Heart left ventricle (tissue), 16 donors: Measurements from ENCODE around the gene OXTR. TPM values are rescaled to one million over a fixed set of nuclear protein-coding genes. Genes with fewer than 3 reads are reported as not detected.

ENCODE experiments used
- ATAC-seq, 4 donors: fragments of 200-7000 bp; cut with Tn5 transposase; one replicate each; pipeline ENCODE4 v1.9.1; 2020 to 2022; ENCODE audit warnings: moderate library complexity in 4 of 4, mild to moderate bottlenecking in 3 of 4, moderate number of reproducible peaks in 1 of 4
- DNase-seq, 5 donors: peaks; one replicate each; pipeline ENCODE4 v3.0.0-alpha.2; 2020
- H3K27ac ChIP-seq, 12 donors: fragments of 200-600 bp; sonication (generic) in 4 of 12; one replicate each; pipeline versions ENCODE4 v1.5.0 to v1.8.0; 2016 to 2022; ENCODE audit warnings: mild to moderate bottlenecking in 2 of 12
- H3K27me3 ChIP-seq, 9 donors: fragments of 200-600 bp; sonication (generic) in 2 of 9; one replicate each; pipeline versions ENCODE4 v1.5.1 to v1.8.0; 2016 to 2022; ENCODE audit warnings: mild to moderate bottlenecking in 3 of 9
- H3K36me3 ChIP-seq, 9 donors: fragments of 200-600 bp; sonication (generic) in 2 of 9; one replicate each; pipeline versions ENCODE4 v1.5.0 to v1.8.0; 2018 to 2022; ENCODE audit warnings: mild to moderate bottlenecking in 2 of 9
- H3K4me1 ChIP-seq, 12 donors: fragments of 200-600 bp; sonication (generic) in 4 of 12; one replicate each; pipeline versions ENCODE4 v1.5.0 to v1.8.0; 2016 to 2022; ENCODE audit warnings: mild to moderate bottlenecking in 3 of 12
- H3K4me3 ChIP-seq, 12 donors: fragments of 200-600 bp; sonication (generic) in 4 of 12; one replicate each; pipeline versions ENCODE4 v1.5.0 to v1.8.0; 2017 to 2022; ENCODE audit warnings: mild to moderate bottlenecking in 9 of 12, moderate library complexity in 4 of 12
- H3K9me3 ChIP-seq, 12 donors: fragments of 200-600 bp; sonication (generic) in 4 of 12; one replicate each; pipeline versions ENCODE4 v1.5.0 to v1.8.0; 2016 to 2022; ENCODE audit warnings: mild to moderate bottlenecking in 1 of 12
- CTCF ChIP-seq, 12 donors: fragments of 200-600 bp; sonication (generic) in 4 of 12; IDR thresholded peaks; one replicate each; pipeline versions ENCODE4 v1.5.0 to v1.8.0; 2018 to 2022; ENCODE audit warnings: antibody characterized with exemption in 12 of 12, mild to moderate bottlenecking in 5 of 12
- POLR2A ChIP-seq, 2 donors: fragments of 450-650 bp; IDR thresholded peaks; one replicate each; pipeline ENCODE4 v1.6.1; 2017; ENCODE audit warnings: antibody characterized with exemption in 2 of 2, mild to moderate bottlenecking in 2 of 2, moderate library complexity in 2 of 2
- WGBS, 4 donors: extraction: QIAGEN DNeasy Blood & Tissue Kit in 2 of 4; methylation state at CpG; one replicate each; pipeline versions ENCODE4 v1.1.5 to v1.1.7; 2013 to 2018; 5-methylcytosine and 5-hydroxymethylcytosine counted together
- intact Hi-C, 10 donors: fragments of 100-400 bp; cut with DNase I; formaldehyde crosslinking; loops; one replicate each; pipeline versions ENCODE4 v1.11.1 to v1.14.2; 2022
- polyA plus RNA-seq, 2 donors: library from polyadenylated mRNA; stranded (reverse); fragments of 200-250 nt; gene quantifications; one replicate each; pipeline ENCODE4 v1.2.3, GENCODE V29; 2013
- total RNA-seq, 9 donors: library from RNA; depleted of rRNA in 2 of 9; stranded (reverse); fragments of >200 nt in 2 of 9; fragmentation: NEBNext Ultra II Directional in 3 of 9; extraction: Animal tissue kit (Norgen Biotek cat#: 25700) in 3 of 9; gene quantifications; one replicate each; pipeline versions ENCODE4 v1.1.0 to v1.2.4, GENCODE V29; 2016 to 2023
- donor health status: ischemic (EF 13 %, LVEDD 7.1; RV severe dilation, severe dysfunction).
- donor health status: healthy with polysubstance abuse.
- donor health status: DM: no; HTN: yes; CAD: no.
- donor health status: DM: no; HTN: no; CAD: no.
- donor health status: ischemic (EF 25% LVEDD 6.9; RV normal size, moderate dysfunction).
- donor health status: ischemic (EF 25% LVEDD 5.7; RV mildly dilated, moderate dysfunction).
- donor health status: healthy.
- donor health status: DM: yes; HTN: yes; CAD: no.
- donor health status: ischemic (EF 35%, LVEDD 5.7; RV mildly dilated, moderate dysfunction).
- donor health status: nonischemic (EF 11% LVEDD 7.7; RV severe dilation, severe dysfunction).
- donor health status: DM: yes; HTN: yes; CAD: no.
- donor health status: PGD.
- donor health status: ischemic (EF 29% LVEDD 5.4; RV normal size, mild dysfunction).
- donor health status: nonischemic (EF 23%, LVEDD 6.1; RV moderate dilation, normal function).

The OXTR gene
- total and polyA plus RNA-seq, 11 donors, result 0.11 to 0.54 (median 0.23) TPM; not detected in 3

DNA sequence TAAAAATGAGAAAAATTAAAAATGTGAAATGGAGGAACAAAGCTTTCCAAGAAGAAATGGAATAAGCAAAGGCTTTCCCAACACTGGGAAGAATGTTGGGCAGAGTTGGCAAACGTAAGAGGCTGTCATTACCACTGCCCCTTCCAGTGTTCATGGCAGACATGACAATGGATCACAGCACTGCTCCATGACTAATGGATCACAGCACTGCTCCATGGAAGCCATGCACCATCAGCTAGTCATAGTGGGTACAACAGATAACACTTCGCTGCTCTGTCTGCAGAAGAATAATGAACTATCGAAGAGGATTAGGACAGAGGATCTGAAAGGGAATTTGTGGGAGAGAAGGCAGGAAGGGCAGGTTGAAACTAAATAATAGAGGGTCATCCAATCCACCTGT is 30.8 kb downstream of the OXTR start:
- no peaks in the 10 kb centered on the region for H3K9me3 ChIP-seq
- H3K4me1 ChIP-seq, result peaks cover 0 to 28% (median 15%) of the 10 kb centered on the region in 12 donors
- WGBS, 4 donors, result 65 to 82% (median 72%) methylated on average over 3 of the region's 3 CpGs
- TF ChIP-seq CTCF (IDR thresholded peaks at IDR 0.05) (no peak), POLR2A (IDR thresholded peaks at IDR 0.05) (no peak)
- no peak overlapping the region for H3K4me3 ChIP-seq
- H3K27ac ChIP-seq, result no peak overlapping the region
- no peak for ATAC-seq
- no peak for DNase-seq
- no peaks in the 10 kb centered on the region for H3K36me3 ChIP-seq
- H3K27me3 ChIP-seq, result no peaks in the 10 kb centered on the region
- intact Hi-C loops, result loop anchor here in 1 of 10 donors (10.0 kb wide), 1 partner anchor 74 kb away; no protein-coding TSS in a partner anchor

- no peaks in the 10 kb centered on the region for H3K9me3 ChIP-seq
- no peaks in the 10 kb centered on the region for H3K36me3 ChIP-seq
- ATAC-seq (no peak), DNase-seq (no peak)
- no peak overlapping the region for H3K4me3 ChIP-seq
- TF ChIP-seq POLR2A (IDR thresholded peaks at IDR 0.05) (no peak), CTCF (IDR thresholded peaks at IDR 0.05) (no peak)
- peaks cover 0 to 36% (median 17%) of the 10 kb centered on the region in 12 donors for H3K4me1 ChIP-seq
- intact Hi-C loops, result loop anchor here in 1 of 10 donors (10.0 kb wide), 1 partner anchor 73 kb away; no protein-coding TSS in a partner anchor
- H3K27ac ChIP-seq, result no peak overlapping the region
- no peaks in the 10 kb centered on the region for H3K27me3 ChIP-seq
Observed at GRCh38 chr3:8737823-8738222, 31.6 kb downstream of the OXTR start.

DNA sequence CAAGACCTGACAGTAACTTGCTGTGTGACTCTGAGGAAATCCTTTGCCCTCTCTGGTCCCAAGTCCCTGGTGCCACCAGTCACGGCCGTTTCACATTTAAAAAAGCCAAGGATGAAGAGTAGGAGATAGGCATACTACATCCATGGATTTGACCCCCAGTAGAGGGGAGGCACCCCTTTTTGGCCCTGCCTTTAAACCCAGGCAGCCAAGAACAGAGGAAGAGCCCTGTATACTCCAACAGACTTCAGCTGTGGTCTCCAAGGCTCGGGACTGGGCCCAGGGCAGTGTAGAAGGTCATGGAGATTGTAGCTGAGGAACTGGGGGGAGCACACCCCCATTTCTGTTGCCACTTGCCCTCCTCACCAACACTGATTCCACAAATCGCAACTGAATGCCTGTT is 32.1 kb downstream of the OXTR start:
- TF ChIP-seq CTCF (IDR thresholded peaks at IDR 0.05) (no peak), POLR2A (IDR thresholded peaks at IDR 0.05) (no peak)
- intact Hi-C loops, result loop anchor here in 1 of 10 donors (10.0 kb wide), 1 partner anchor 72 kb away; no protein-coding TSS in a partner anchor
- Histone ChIP-seq H3K27ac (no peak overlapping the region), H3K4me3 (no peak overlapping the region), H3K4me1 (peaks cover 0 to 36% (median 17%) of the 10 kb centered on the region in 12 donors), H3K9me3 (no peaks in the 10 kb centered on the region), H3K36me3 (no peaks in the 10 kb centered on the region), H3K27me3 (no peaks in the 10 kb centered on the region)
- WGBS, 4 donors, result 90 to 95% (median 94%) methylated on average over 4 of the region's 4 CpGs
- DNase-seq (no peak), ATAC-seq (no peak)

- Histone ChIP-seq H3K4me1 (peaks cover 0 to 29% (median 10%) of the 10 kb centered on the region in 12 donors), H3K36me3 (no peaks in the 10 kb centered on the region), H3K27me3 (no peaks in the 10 kb centered on the region), H3K4me3 (no peak overlapping the region), H3K9me3 (no peaks in the 10 kb centered on the region), H3K27ac (no peak overlapping the region)
- intact Hi-C loops, result loop anchor here in 1 of 10 donors (10.0 kb wide), 1 partner anchor 72 kb away; no protein-coding TSS in a partner anchor
- TF ChIP-seq POLR2A (IDR thresholded peaks at IDR 0.05) (no peak), CTCF (IDR thresholded peaks at IDR 0.05) (no peak)
- ATAC-seq (no peak), DNase-seq (no peak)
- WGBS, 4 donors, result 90 to 92% (median 91%) methylated on average over 11 of the region's 11 CpGs
Observed at GRCh38 chr3:8736436-8736835, 33.0 kb downstream of the OXTR start.
